Measurements from ENCODE around the gene MIF4GD.

Gene MIF4GD

DNA sequence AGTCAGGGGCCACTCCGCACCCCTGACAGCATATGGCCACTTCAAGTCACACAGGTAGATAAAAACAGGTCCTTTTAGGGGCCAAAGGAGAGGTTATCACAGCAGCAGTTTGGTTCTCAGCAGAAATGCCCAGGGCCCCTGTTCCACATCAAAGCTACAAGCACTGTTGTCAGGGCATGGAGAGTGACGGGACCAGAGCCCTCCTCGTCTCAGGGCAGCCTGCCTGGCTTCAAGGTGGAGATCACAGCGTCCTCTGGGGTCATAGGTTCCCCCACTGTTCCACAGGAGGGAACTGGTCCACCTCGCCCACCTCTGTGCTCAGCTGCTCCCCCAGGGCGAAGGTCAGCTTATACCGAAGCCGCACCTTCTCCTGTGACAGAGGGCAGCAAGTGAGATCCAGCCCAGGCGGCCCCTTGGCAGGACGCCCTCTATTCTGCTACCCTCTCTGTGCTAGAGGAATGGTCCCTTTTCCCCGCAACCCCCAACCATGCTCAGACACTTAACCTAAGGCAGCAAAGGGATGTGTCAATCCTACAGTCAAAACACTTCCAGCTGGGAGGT is 32.9 kb downstream of the MIF4GD start:
- in situ Hi-C loops (cut with HindIII; ENCODE audit: low sequenced_read_pairs) = no loop called here

- in situ Hi-C loops (cut with HindIII; ENCODE audit: low sequenced_read_pairs) = no loop called here
Measured at GRCh38 chr17:75237100-75238014, 33.7 kb downstream of the MIF4GD start.

GRCh38 chr17:75232786-75233185 is 38.2 kb downstream of the MIF4GD start:
- in situ Hi-C loops (cut with HindIII; ENCODE audit: low sequenced_read_pairs) = no loop called here

DNA sequence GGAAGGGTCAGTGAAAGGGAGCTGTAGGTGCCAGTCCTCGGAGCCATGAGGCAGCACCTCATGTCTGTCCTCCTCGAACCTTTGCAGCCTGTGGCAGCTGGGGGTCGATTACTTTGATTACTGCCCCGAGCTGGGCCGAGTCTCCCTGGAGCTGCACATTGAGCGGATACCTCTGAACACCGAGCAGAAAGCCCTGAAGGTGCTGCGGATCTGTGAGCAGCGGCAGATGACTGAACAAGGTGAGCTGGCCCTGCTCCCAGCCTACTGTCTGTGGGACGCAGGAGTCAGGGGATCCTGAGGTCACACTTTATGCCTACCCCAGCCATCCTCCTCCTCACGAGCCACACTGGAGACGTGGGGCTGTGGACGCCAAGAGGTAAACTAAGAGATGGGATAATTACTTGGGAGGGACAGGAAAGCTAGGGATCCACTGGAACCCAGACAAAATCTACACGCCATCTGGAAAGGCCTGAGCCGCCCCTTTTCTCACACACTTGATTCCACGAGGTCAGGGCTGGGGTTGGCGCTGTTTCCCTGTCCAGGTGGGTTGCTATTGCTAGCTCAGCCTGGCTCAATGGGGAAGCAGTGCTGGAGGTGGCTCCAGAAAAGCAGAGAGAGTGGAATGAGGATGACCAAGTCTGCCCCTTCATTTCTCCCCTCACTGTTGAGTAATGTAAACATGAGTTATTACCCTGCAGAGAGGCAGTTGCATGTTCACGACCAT is 39.1 kb downstream of the MIF4GD start:
- in situ Hi-C loops (cut with HindIII; ENCODE audit: low sequenced_read_pairs) = no loop called here

DNA sequence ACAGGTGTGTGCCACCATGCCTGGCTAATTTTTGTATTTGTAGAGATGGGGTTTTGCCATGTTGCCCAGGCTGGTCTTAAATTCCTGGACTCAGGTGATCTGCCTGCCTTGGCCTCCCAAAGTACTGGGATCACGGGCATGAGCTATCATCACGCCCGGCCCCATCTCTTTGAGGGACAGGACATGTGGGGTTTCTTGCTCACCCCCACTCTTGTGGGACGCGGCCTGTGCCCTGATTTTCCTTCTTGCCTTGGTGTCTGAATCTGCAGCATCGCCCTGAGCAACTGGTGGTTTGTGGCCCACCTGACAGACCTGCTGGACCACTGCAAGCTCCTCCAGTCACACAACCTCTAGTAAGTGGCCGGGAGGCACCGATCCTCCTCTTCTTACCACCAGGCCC is 40.0 kb downstream of the MIF4GD start:
- in situ Hi-C loops (cut with HindIII; ENCODE audit: low sequenced_read_pairs) = no loop called here

GRCh38 chr17:75228847-75229246 is 42.2 kb downstream of the MIF4GD start:
- in situ Hi-C loops (cut with HindIII; ENCODE audit: low sequenced_read_pairs) = no loop called here

DNA sequence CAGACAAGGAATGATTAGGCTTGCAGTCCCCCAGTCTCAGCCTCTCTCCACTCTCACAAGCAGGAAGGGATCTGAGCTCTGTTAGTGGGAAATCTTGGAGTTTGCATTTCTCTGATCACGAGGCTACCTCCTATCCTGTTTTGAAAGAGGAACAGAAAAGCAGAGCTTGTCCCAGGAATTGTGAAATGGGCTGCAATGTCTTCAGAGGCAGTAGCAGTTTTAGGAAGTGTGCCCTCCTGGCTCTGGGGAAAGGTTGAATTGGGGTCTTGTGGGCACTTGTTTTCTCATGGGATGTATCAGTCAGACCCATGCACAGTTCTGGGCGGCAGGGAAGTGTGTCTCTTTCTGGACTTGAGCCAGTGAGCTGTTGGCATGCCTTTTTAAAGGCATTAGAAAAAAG is 42.7 kb downstream of the MIF4GD start:
- in situ Hi-C loops (cut with HindIII; ENCODE audit: low sequenced_read_pairs) = no loop called here

DNA sequence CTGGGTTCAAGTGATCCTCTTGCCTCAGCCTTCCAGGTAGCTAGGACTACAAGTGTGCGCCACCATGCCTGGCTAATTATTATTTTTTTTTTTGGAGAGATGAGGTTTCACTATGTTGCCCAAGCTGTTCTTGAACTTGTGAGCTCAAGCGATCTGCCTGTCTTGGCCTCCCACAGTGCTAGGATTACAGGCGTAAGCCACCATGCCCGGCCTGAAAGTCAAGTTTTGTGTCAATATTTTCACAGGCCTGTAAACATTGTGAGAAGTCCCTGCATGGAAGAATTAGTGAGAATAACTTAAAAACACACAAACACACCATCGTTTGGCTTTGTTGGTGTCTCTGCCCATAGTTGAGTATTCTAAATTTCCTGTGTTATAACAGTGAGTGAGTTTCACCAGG is 43.3 kb downstream of the MIF4GD start:
- in situ Hi-C loops (cut with HindIII; ENCODE audit: low sequenced_read_pairs) = no loop called here

DNA sequence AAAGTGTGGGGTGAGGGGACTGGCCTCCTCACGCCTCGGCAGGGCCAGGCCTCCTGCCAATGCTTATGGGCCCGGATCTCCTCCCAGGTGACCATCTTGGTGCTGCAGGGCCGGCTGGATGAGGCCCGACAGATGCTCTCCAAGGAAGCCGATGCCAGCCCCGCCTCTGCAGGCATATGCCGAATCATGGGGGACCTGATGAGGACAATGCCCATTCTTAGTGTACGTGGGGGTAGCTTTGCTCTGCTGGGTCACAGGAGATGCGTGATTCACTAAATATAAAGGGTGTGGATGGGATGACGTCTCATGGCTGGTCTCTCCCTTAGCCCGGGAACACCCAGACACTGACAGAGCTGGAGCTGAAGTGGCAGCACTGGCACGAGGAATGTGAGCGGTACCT is 46.0 kb downstream of the MIF4GD start:
- in situ Hi-C loops (cut with HindIII; ENCODE audit: low sequenced_read_pairs) = no loop called here

DNA sequence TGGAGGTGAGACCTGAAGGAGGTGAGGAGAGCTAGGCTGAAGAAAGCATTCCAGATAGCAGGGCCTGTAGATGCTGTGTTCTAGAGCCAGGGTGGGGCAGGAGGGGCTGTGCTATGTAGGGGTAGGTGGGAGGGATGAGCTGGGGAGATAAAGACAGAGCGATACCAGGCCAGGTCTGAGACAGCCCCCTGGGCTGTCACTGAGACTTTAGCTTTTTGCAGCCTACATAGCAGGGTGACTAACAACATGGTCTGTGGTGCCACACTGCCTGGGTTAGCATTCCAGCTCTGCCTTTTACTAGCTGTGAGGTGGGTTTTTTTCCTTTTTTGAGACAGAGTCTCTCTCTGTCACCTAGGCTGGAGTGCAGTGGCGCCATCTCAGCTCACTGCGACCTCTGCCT is 51.2 kb downstream of the MIF4GD start:
- in situ Hi-C loops (cut with HindIII; ENCODE audit: low sequenced_read_pairs) = no loop called here

DNA sequence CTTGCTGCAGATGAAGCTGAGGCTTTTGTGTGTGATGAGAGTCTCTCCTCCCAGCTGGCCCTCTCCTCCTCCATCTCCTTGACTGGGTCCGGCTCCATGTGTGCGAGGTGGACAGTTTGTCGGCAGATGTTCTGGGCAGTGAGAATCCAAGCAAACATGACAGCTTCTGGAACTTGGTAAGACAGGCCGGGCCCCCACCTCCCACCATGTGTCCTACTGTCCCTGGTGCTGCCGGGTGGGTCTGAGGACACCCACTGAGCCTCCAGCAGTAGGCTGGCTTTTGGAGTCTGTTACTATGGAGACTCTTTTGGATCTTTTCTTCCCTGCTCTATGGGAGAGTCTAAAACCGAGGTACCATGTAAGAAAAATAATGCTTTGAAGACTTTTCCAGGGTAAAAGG is 52.9 kb downstream of the MIF4GD start:
- in situ Hi-C loops (cut with HindIII; ENCODE audit: low sequenced_read_pairs) = no loop called here

Measured in DLD1 (cell line).